Adipocyte (in vitro differentiated cells): ENCODE results near the gene S100A12.
"Not testable (repeated sequence)": the region's sequence is repeated elsewhere in the genome, so short reads cannot be mapped to it uniquely, and the experiment has no call there.

ENCODE experiments used
- DNase-seq: peaks from one replicate; pipeline ENCODE4 v3.0.0-alpha.2; 2015; ENCODE audit warnings: low read depth
- H3K27me3 ChIP-seq: replicated peaks from 2 replicates; pipeline ENCODE4 v1.7.0; 2013; ENCODE audit warnings: mild to moderate bottlenecking, low read length, moderate library complexity; ENCODE audit not compliant: control insufficient read depth, insufficient read depth
- H3K36me3 ChIP-seq: 2 replicates; pipeline ENCODE4 v1.7.0; 2013; ENCODE audit warnings: low read length, mild to moderate bottlenecking, moderate library complexity; ENCODE audit not compliant: control insufficient read depth, insufficient read depth, severe bottlenecking
- H3K4me1 ChIP-seq: 2 replicates; pipeline ENCODE4 v1.7.0; 2013; ENCODE audit warnings: mild to moderate bottlenecking, low read length, moderate library complexity; ENCODE audit not compliant: control insufficient read depth, insufficient read depth
- H3K4me3 ChIP-seq: 2 replicates; pipeline ENCODE4 v1.7.0; 2013; ENCODE audit warnings: mild to moderate bottlenecking, low read length, moderate library complexity
- H3K9ac ChIP-seq: 2 replicates; pipeline ENCODE4 v1.7.0; 2013; ENCODE audit warnings: mild to moderate bottlenecking, low read length, moderate library complexity
- H3K9me3 ChIP-seq: 2 replicates; pipeline ENCODE4 v1.7.0; 2013; ENCODE audit warnings: mild to moderate bottlenecking, low read length, moderate library complexity; ENCODE audit not compliant: control insufficient read depth

S100A12 gene

GRCh38 chr1:153375511-153375910, at the start of gene S100A12:
Gene S100A12, minus strand, starts transcription at chr1:153375621. Its CDS starts 1,029 bp downstream, at chr1:153374592.
- Histone ChIP-seq H3K27me3 (peaks cover 23% of the 10 kb centered on the region), H3K4me1 (peaks cover 10% of the 10 kb centered on the region), H3K36me3 (no peaks in the 10 kb centered on the region), H3K9ac (no peak within 1 kb of the TSS), H3K9me3 (no peaks in the 10 kb centered on the region), H3K4me3 (no peak within 1 kb of the TSS)
- DNase-seq = peak; percentile 83

- Histone ChIP-seq H3K36me3 (no peaks in the 10 kb centered on the region), H3K9me3 (no peaks in the 10 kb centered on the region), H3K4me1 (no peaks in the 10 kb centered on the region), H3K9ac (no peak overlapping the region), H3K27me3 (peaks cover 22% of the 10 kb centered on the region), H3K4me3 (no peak overlapping the region)
- DNase-seq = peak; percentile 76
Measured at GRCh38 chr1:153422450-153423068, 47.1 kb upstream of the S100A12 start.

GRCh38 chr1:153420306-153420705, 44.9 kb upstream of the S100A12 start:
- Histone ChIP-seq H3K27me3 (peaks cover 18% of the 10 kb centered on the region), H3K9ac (no peak overlapping the region), H3K4me3 (no peak overlapping the region), H3K4me1 (no peaks in the 10 kb centered on the region), H3K9me3 (no peaks in the 10 kb centered on the region), H3K36me3 (no peaks in the 10 kb centered on the region)
- no peak for DNase-seq

GRCh38 chr1:153419436-153419793, 44.0 kb upstream of the S100A12 start:
- not testable (repeated sequence) for H3K9me3 ChIP-seq, H3K9ac ChIP-seq, H3K4me1 ChIP-seq, DNase-seq, H3K36me3 ChIP-seq, H3K4me3 ChIP-seq
- H3K27me3 ChIP-seq = peaks cover 18% of the 10 kb centered on the region

GRCh38 chr1:153418758-153419435, 43.5 kb upstream of the S100A12 start:
- H3K36me3 ChIP-seq, H3K9me3 ChIP-seq, H3K9ac ChIP-seq, DNase-seq, H3K4me3 ChIP-seq, H3K4me1 ChIP-seq: not testable (repeated sequence)
- peaks cover 18% of the 10 kb centered on the region for H3K27me3 ChIP-seq

- no peaks in the 10 kb centered on the region for H3K4me1 ChIP-seq
- no peak overlapping the region for H3K9ac ChIP-seq
- H3K9me3 ChIP-seq = no peaks in the 10 kb centered on the region
- H3K27me3 ChIP-seq = peaks cover 18% of the 10 kb centered on the region
- DNase-seq = no peak
- H3K36me3 ChIP-seq = no peaks in the 10 kb centered on the region
- no peak overlapping the region for H3K4me3 ChIP-seq
Measured at GRCh38 chr1:153417136-153417888, 41.9 kb upstream of the S100A12 start.

GRCh38 chr1:153415850-153416570, 40.6 kb upstream of the S100A12 start, which contains the start of gene S100A7A:
Gene S100A7A, plus strand, starts transcription at chr1:153416520. Its CDS starts 1,563 bp downstream, at chr1:153418083.
- no peak for DNase-seq
- Histone ChIP-seq H3K9ac (no peak within 1 kb of the TSS), H3K9me3 (no peaks in the 10 kb centered on the region), H3K4me1 (no peaks in the 10 kb centered on the region), H3K27me3 (peaks cover 15% of the 10 kb centered on the region), H3K4me3 (no peak within 1 kb of the TSS), H3K36me3 (no peaks in the 10 kb centered on the region)

- H3K36me3 ChIP-seq, H3K9ac ChIP-seq, H3K4me1 ChIP-seq, H3K9me3 ChIP-seq, DNase-seq, H3K27me3 ChIP-seq, H3K4me3 ChIP-seq: not testable (repeated sequence)
Measured at GRCh38 chr1:153413961-153414360, 38.5 kb upstream of the S100A12 start.

- H3K9me3 ChIP-seq, DNase-seq, H3K4me3 ChIP-seq, H3K36me3 ChIP-seq, H3K4me1 ChIP-seq, H3K9ac ChIP-seq: not testable (repeated sequence)
- peaks cover 11% of the 10 kb centered on the region for H3K27me3 ChIP-seq
Measured at GRCh38 chr1:153407274-153407673, 31.9 kb upstream of the S100A12 start.

- peaks cover 12% of the 10 kb centered on the region for H3K27me3 ChIP-seq
- H3K4me1 ChIP-seq, H3K36me3 ChIP-seq, DNase-seq, H3K9me3 ChIP-seq, H3K9ac ChIP-seq, H3K4me3 ChIP-seq: not testable (repeated sequence)
Measured at GRCh38 chr1:153405825-153406599, 30.6 kb upstream of the S100A12 start.
